Gastrocnemius medialis (tissue), 4 donors: ENCODE results near the gene NSF. TPM values are rescaled to one million over a fixed set of nuclear protein-coding genes. Genes with fewer than 3 reads are reported as not detected.
"Not testable (repeated sequence)": the region's sequence is repeated elsewhere in the genome, so short reads cannot be mapped to it uniquely, and the experiment has no call there.

ENCODE experiments used
- ATAC-seq, 2 donors: fragments of 150-250 bp; one replicate each; pipeline ENCODE4 v1.9.1; 2016
- DNase-seq, 2 donors: peaks; one replicate each; pipeline ENCODE4 v3.0.0-alpha.2; 2019
- H3K27ac ChIP-seq, 4 donors: fragments of 200-600 bp; sonication (generic); 1 replicate in 1 of 4; 2 replicates in 3 of 4; pipeline ENCODE4 v1.5.1; 2016 to 2018; ENCODE audit warnings: mild to moderate bottlenecking in 2 of 4, moderate library complexity in 1 of 4
- H3K27me3 ChIP-seq, 3 donors: fragments of 200-600 bp; sonication (generic) in 2 of 3; 1 replicate in 1 of 3; 2 replicates in 2 of 3; pipeline versions ENCODE4 v1.5.1 to v1.6.0; 2016 to 2019; ENCODE audit warnings: mild to moderate bottlenecking in 1 of 3, moderate library complexity in 1 of 3
- H3K36me3 ChIP-seq, 2 donors: fragments of 200-600 bp; sonication (generic) in 1 of 2; one replicate each; pipeline ENCODE4 v1.5.1; 2017 to 2018
- H3K4me1 ChIP-seq, 2 donors: fragments of 200-600 bp; sonication (generic) in 1 of 2; one replicate each; pipeline ENCODE4 v1.5.1; 2016 to 2017; ENCODE audit warnings: mild to moderate bottlenecking in 2 of 2
- H3K4me3 ChIP-seq, 4 donors: fragments of 200-600 bp; sonication (generic) in 3 of 4; 1 replicate in 1 of 4; 2 replicates in 3 of 4; pipeline ENCODE4 v1.5.1; 2016 to 2019; ENCODE audit warnings: mild to moderate bottlenecking in 2 of 4
- H3K9me3 ChIP-seq, 3 donors: fragments of 200-600 bp; sonication (generic) in 2 of 3; 1 replicate in 1 of 3; 2 replicates in 2 of 3; pipeline ENCODE4 v1.5.1; 2016 to 2019
- CTCF ChIP-seq, 5 experiments: fragments of 450-650 bp in 3 of 5; fragments of 200-600 bp in 2 of 5; sonication (generic) in 2 of 5; IDR thresholded peaks in 4 of 5; conservative IDR thresholded peaks in 1 of 5; 1 replicate in 4 of 5; 2 replicates in 1 of 5; pipeline ENCODE4 v1.5.1; 2016 to 2019; ENCODE audit warnings: antibody characterized with exemption in 5 of 5, mild to moderate bottlenecking in 3 of 5, moderate library complexity in 3 of 5
- POLR2A ChIP-seq, 2 donors: fragments of 450-650 bp; IDR thresholded peaks; one replicate each; pipeline ENCODE4 v1.6.1; 2017; ENCODE audit warnings: antibody characterized with exemption in 2 of 2, mild to moderate bottlenecking in 2 of 2, moderate library complexity in 2 of 2
- in situ Hi-C, 4 donors: fragments of 200-750 bp; cut with MboI; loops; one replicate each; pipeline versions ENCODE4 v1.15.0 to v1.8.0; 2017; ENCODE audit warnings: low sequenced_read_pairs in 4 of 4
- intact Hi-C: fragments of 100-400 bp; cut with DNase I; formaldehyde crosslinking; loops from one replicate; pipeline ENCODE4 v1.15.1; 2023; ENCODE audit warnings: low total_unique reads
- total RNA-seq, 4 donors: library from RNA; depleted of rRNA; stranded (reverse); fragments of >200 nt; gene quantifications; one replicate each; pipeline versions ENCODE4 v1.1.0 to v1.2.3, GENCODE V29; 2016

The NSF gene
- total RNA-seq, 4 donors from 2014 or later = 24.5 to 67.0 (median 42.5) TPM

- Histone ChIP-seq H3K27ac (no peak overlapping the region), H3K4me3 (no peak overlapping the region), H3K27me3 (peaks cover 0 to 17% (median 11%) of the 10 kb centered on the region in 3 donors), H3K36me3 (no peaks in the 10 kb centered on the region), H3K4me1 (no peaks in the 10 kb centered on the region), H3K9me3 (no peaks in the 10 kb centered on the region)
- intact Hi-C loops = no loop called here
- in situ Hi-C loops = no loop called here
- no peak for TF ChIP-seq POLR2A (IDR thresholded peaks at IDR 0.05)
- no peak for TF ChIP-seq CTCF (IDR thresholded peaks at IDR 0.05 in 4 of 5, conservative IDR thresholded peaks at IDR 0.05 in 1 of 5)
- ATAC-seq = no peak
- DNase-seq = no peak
Measured at GRCh38 chr17:46789610-46790009, 199.1 kb downstream of the NSF start.

- peaks cover 0 to 17% (median 11%) of the 10 kb centered on the region in 3 donors for H3K27me3 ChIP-seq
- no peak for DNase-seq
- TF ChIP-seq POLR2A (IDR thresholded peaks at IDR 0.05) = no peak
- no peaks in the 10 kb centered on the region for H3K4me1 ChIP-seq
- in situ Hi-C loops = no loop called here
- H3K4me3 ChIP-seq = no peak overlapping the region
- ATAC-seq = no peak
- intact Hi-C loops = no loop called here
- no peak overlapping the region for H3K27ac ChIP-seq
- H3K9me3 ChIP-seq = no peaks in the 10 kb centered on the region
- H3K36me3 ChIP-seq = no peaks in the 10 kb centered on the region
Measured at GRCh38 chr17:46790216-46790615, 199.7 kb downstream of the NSF start.

- Histone ChIP-seq H3K4me3 (no peak overlapping the region), H3K9me3 (no peaks in the 10 kb centered on the region), H3K27me3 (peaks cover 0 to 20% (median 11%) of the 10 kb centered on the region in 3 donors), H3K4me1 (no peaks in the 10 kb centered on the region), H3K27ac (no peak overlapping the region), H3K36me3 (no peaks in the 10 kb centered on the region)
- in situ Hi-C loops = no loop called here
- DNase-seq (no peak), ATAC-seq (no peak)
- TF ChIP-seq POLR2A (IDR thresholded peaks at IDR 0.05) = no peak
- TF ChIP-seq CTCF (IDR thresholded peaks at IDR 0.05 in 4 of 5, conservative IDR thresholded peaks at IDR 0.05 in 1 of 5) = no peak
- intact Hi-C loops = no loop called here
Measured at GRCh38 chr17:46791531-46791930, 201.1 kb downstream of the NSF start.

GRCh38 chr17:46792071-46792470 lies 201.6 kb downstream of the NSF start:
- Histone ChIP-seq H3K27me3 (peaks cover 0 to 20% (median 11%) of the 10 kb centered on the region in 3 donors), H3K36me3 (no peaks in the 10 kb centered on the region), H3K4me3 (no peak overlapping the region), H3K4me1 (no peaks in the 10 kb centered on the region), H3K27ac (no peak overlapping the region), H3K9me3 (no peaks in the 10 kb centered on the region)
- TF ChIP-seq POLR2A (IDR thresholded peaks at IDR 0.05) (no peak), CTCF (IDR thresholded peaks at IDR 0.05 in 4 of 5, conservative IDR thresholded peaks at IDR 0.05 in 1 of 5) (no peak)
- intact Hi-C loops = no loop called here
- ATAC-seq (no peak), DNase-seq (no peak)
- in situ Hi-C loops = no loop called here

GRCh38 chr17:46793023-46793422 lies 202.6 kb downstream of the NSF start:
- in situ Hi-C loops, intact Hi-C loops, H3K9me3 ChIP-seq, H3K4me3 ChIP-seq, H3K27ac ChIP-seq, DNase-seq, H3K36me3 ChIP-seq, H3K4me1 ChIP-seq, ATAC-seq: not testable (repeated sequence)
- H3K27me3 ChIP-seq = peaks cover 0 to 20% (median 11%) of the 10 kb centered on the region in 3 donors

- Histone ChIP-seq H3K27ac (no peak overlapping the region), H3K4me1 (no peaks in the 10 kb centered on the region), H3K9me3 (no peaks in the 10 kb centered on the region), H3K36me3 (no peaks in the 10 kb centered on the region), H3K4me3 (no peak overlapping the region), H3K27me3 (peaks cover 0 to 20% (median 11%) of the 10 kb centered on the region in 3 donors)
- in situ Hi-C loops (no loop called here), intact Hi-C loops (no loop called here)
- ATAC-seq (no peak), DNase-seq (no peak)
- TF ChIP-seq POLR2A (IDR thresholded peaks at IDR 0.05) (no peak), CTCF (IDR thresholded peaks at IDR 0.05 in 4 of 5, conservative IDR thresholded peaks at IDR 0.05 in 1 of 5) (no peak)
Measured at GRCh38 chr17:46793541-46793940, 203.1 kb downstream of the NSF start.
